HG02623 (cell line): ENCODE data around the gene KIF14.
"Not testable (repeated sequence)": the region's sequence is repeated elsewhere in the genome, so short reads cannot be mapped to it uniquely, and the experiment has no call there.

Experiments used
- ATAC-seq: cut with Tn5 transposase; IDR thresholded peaks from one replicate; pipeline ENCODE4 v1.9.1; 2021; ENCODE audit warnings: moderate library complexity; ENCODE audit not compliant: unreplicated experiment

KIF14 gene

GRCh38 chr1:200636681-200637080, 16.1 kb upstream of the KIF14 start:
- no peak for ATAC-seq

- ATAC-seq, result no peak
Observed at GRCh38 chr1:200634261-200635122, 13.9 kb upstream of the KIF14 start.

- no peak for ATAC-seq
Observed at GRCh38 chr1:200631375-200631774, 10.8 kb upstream of the KIF14 start.

- ATAC-seq, result not testable (repeated sequence)
Observed at GRCh38 chr1:200630515-200630899, 10.0 kb upstream of the KIF14 start.

- no peak for ATAC-seq
Observed at GRCh38 chr1:200629876-200630514, 9.4 kb upstream of the KIF14 start.

GRCh38 chr1:200628223-200628881, 7.8 kb upstream of the KIF14 start:
- ATAC-seq, result peak; percentile 80

- ATAC-seq, result no peak
Observed at GRCh38 chr1:200627575-200628222, 7.1 kb upstream of the KIF14 start.

- ATAC-seq, result no peak
Observed at GRCh38 chr1:200626853-200627534, 6.4 kb upstream of the KIF14 start.

GRCh38 chr1:200625381-200625824, 4.9 kb upstream of the KIF14 start:
- ATAC-seq, result no peak

- ATAC-seq, result no peak
Observed at GRCh38 chr1:200624679-200625335, 4.3 kb upstream of the KIF14 start.

GRCh38 chr1:200619894-200620272, 668 bp downstream of the KIF14 start:
- ATAC-seq, result no peak

GRCh38 chr1:200610846-200611245, 9.7 kb downstream of the KIF14 start:
- ATAC-seq, result no peak

- no peak for ATAC-seq
Observed at GRCh38 chr1:200602632-200603031, 17.9 kb downstream of the KIF14 start.

GRCh38 chr1:200590001-200590400, 30.6 kb downstream of the KIF14 start:
- no peak for ATAC-seq

- peak; percentile 68 for ATAC-seq
Observed at GRCh38 chr1:200588698-200589097, 31.9 kb downstream of the KIF14 start.

- no peak for ATAC-seq
Observed at GRCh38 chr1:200564319-200564718, 56.2 kb downstream of the KIF14 start.

- no peak for ATAC-seq
Observed at GRCh38 chr1:200561856-200562214, 58.7 kb downstream of the KIF14 start.

- no peak for ATAC-seq
Observed at GRCh38 chr1:200558866-200559459, 61.6 kb downstream of the KIF14 start.

GRCh38 chr1:200556002-200556401, 64.5 kb downstream of the KIF14 start:
- ATAC-seq, result no peak

- not testable (repeated sequence) for ATAC-seq
Observed at GRCh38 chr1:200552737-200553136, 67.8 kb downstream of the KIF14 start.
